ENCODE measurements around the gene PTPRT. TPM values are rescaled to one million over a fixed set of nuclear protein-coding genes. Genes with fewer than 3 reads are reported as not detected.
"Not testable (repeated sequence)": the region's sequence is repeated elsewhere in the genome, so short reads cannot be mapped to it uniquely, and the experiment has no call there.

PTPRT gene
- total RNA-seq, 1 donor from 2014 or later, result 0.19 TPM

DNA sequence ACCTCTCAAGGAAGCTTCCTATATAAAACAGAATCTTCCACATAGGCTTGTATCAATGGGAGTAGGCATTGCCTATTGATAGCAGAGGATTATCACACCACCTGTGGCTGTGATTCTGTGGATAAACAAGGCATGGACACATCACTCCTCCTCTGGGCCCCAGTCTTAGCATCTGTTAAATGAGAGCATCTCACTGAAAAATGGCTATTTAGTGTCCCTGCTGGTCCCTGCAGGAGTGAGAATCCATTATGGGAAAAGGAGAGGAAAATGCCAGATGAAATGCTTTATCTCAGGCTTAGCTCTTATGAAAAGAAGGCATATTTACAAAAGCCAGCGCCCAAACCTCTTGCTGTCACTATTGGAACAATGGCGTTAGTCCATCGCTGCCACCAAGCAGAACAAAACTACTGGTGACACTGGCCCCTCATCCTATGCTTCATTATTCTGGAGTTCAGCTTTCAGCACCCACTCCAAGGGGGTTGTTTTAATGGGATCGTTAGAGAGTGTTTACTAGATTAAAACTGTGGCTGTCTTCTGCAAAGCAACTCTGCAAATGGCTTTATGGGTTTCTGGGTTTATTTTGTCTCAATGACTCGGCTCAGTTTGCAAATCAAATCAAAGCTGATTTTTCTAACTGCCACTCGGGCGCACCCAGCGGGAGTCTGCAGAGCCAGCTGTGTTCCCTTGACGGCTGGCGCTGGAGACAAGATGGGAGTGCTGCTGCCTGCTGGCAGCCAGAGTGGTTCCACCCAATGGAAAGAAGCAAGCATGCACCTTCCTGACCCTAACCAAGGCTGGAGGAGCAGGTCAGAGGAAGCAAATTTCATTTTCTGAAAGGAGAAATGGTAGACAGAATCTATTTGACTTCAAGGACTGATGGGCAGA lies 912.7 kb downstream of the PTPRT start:
- DNase-seq (ENCODE audit: missing footprints) (no peak), ATAC-seq (no peak)
- intact Hi-C loops (cut with DNase I), result no loop called here

DNA sequence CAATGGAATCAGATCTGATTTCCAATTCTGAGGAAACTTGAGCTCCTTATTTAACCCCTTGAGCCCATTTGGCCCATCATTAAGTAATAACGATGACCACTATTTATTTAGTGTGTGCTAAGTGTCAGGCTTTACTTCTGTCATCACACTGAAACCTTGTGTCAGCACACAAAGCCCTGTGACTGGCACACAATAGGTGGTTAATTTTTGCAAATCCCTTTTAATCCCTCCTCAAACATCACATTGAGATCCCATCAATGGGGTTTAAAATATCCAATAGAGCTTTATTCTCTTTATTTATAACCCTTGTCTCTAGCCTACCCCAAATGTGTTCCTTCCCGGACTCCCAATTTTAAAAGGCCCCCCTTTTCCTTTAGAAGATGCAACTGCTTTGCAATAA lies 914.7 kb downstream of the PTPRT start:
- intact Hi-C loops (cut with DNase I), result no loop called here
- ATAC-seq (no peak), DNase-seq (ENCODE audit: missing footprints) (no peak)

GRCh38 chr20:42272516-42272915 lies 917.2 kb downstream of the PTPRT start:
- intact Hi-C loops (cut with DNase I), result no loop called here
- no peak for DNase-seq (ENCODE audit: missing footprints)
- ATAC-seq, result no peak

DNA sequence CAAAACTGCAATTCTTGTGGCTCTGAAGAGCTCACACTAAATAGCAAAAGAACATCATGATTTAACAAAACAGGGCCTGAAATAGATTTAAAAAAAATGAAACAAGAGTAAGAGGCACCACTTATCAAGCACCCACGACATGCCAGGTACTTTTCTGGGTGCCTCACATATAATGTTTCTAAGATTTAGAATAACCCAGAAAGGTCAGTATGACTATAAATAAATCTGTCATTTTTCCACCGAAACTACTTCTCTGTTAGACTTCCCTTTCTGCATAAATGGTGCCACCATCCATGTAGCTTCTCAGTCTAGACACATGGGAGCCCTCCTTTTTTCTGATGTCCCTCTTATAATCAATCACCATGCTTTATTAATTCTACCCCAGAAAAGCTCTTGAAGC lies 919.2 kb downstream of the PTPRT start:
- ATAC-seq (no peak), DNase-seq (ENCODE audit: missing footprints) (no peak)
- intact Hi-C loops (cut with DNase I), result no loop called here

GRCh38 chr20:42267793-42268384 lies 921.8 kb downstream of the PTPRT start:
- intact Hi-C loops (cut with DNase I), result no loop called here
- no peak for ATAC-seq

GRCh38 chr20:42261766-42262270 lies 927.9 kb downstream of the PTPRT start:
- ATAC-seq (no peak), DNase-seq (ENCODE audit: missing footprints) (no peak)
- intact Hi-C loops (cut with DNase I), result no loop called here

More at GRCh38 chr20:42267793-42268384, 921.8 kb downstream of the PTPRT start:
- DNase-seq (ENCODE audit: missing footprints), result no peak

GRCh38 chr20:42260184-42260583 lies 929.5 kb downstream of the PTPRT start:
- no peak for ATAC-seq

GRCh38 chr20:42259389-42259788 lies 930.3 kb downstream of the PTPRT start:
- DNase-seq (ENCODE audit: missing footprints), result no peak
- intact Hi-C loops (cut with DNase I), result no loop called here
- ATAC-seq, result no peak

More at GRCh38 chr20:42260184-42260583, 929.5 kb downstream of the PTPRT start:
- DNase-seq (ENCODE audit: missing footprints), result no peak
- intact Hi-C loops (cut with DNase I), result no loop called here

- intact Hi-C loops (cut with DNase I), result no loop called here
- DNase-seq (ENCODE audit: missing footprints) (no peak), ATAC-seq (no peak)
These were observed 931.0 kb downstream of the PTPRT start for GRCh38 chr20:42258564-42259302.

DNA sequence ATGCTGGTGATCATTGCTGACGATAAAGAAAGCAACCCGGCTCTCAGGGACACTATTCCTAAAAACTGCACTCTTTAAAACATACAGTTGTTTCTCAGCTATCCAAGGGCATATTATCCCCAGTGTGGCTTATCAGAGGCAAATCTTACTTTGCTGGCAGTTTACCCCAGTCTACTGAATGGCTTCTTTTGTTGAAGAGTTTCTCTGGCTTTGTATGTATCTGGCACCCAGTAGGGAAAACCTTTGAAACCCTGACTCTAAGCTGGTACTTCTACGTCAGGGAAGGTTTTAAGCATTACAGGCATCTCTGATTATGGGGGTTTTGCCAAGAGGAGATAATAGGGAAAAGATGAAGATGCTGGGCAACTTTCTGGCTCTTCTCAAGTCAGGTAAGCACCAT lies 933.9 kb downstream of the PTPRT start:
- intact Hi-C loops (cut with DNase I), result no loop called here
- DNase-seq (ENCODE audit: missing footprints) (no peak), ATAC-seq (no peak)

- DNase-seq (ENCODE audit: missing footprints) (no peak), ATAC-seq (no peak)
- intact Hi-C loops (cut with DNase I), result no loop called here
These were observed 935.0 kb downstream of the PTPRT start for GRCh38 chr20:42254673-42255072.

DNA sequence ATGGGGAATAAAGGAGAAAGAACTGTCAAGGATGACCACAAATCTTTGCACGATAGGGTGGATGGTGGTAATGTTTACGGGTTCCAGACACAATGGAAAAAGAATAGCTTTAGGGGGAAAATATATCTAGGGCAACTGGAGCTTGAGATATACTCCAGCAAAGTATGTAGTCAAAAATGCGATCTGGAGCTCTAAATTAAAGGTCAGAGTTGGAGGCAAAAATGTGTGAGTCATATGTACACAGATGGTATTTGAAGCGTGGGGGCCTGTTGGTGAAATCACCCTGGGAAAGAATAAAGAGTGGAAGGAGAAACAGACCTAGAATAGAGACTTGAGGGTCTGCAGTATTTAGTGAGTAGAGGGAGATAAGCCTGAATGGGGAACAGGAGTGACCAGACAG lies 937.6 kb downstream of the PTPRT start:
- ATAC-seq (no peak), DNase-seq (ENCODE audit: missing footprints) (no peak)
- intact Hi-C loops (cut with DNase I), result no loop called here

GRCh38 chr20:42218621-42219374 lies 970.9 kb downstream of the PTPRT start:
- ATAC-seq (no peak), DNase-seq (ENCODE audit: missing footprints) (no peak)

DNA sequence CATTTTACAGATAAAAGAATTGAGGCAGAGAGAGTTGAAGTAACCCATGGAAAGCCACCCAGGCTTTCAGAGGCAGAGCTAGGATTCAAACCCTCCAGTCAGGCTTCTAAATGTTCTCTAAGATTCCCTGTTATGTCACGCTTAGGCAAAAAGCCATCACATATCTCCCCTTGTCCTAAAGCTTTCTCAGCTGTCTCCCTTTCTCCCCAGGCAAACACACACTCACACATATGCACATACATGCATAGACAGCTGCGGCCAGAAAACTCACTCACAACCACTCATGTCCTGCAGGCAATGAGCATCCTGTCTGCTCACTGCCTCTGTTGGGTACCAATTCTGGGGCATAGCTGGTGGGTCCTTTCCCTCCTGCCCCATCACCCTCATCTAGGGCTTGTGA lies 975.6 kb downstream of the PTPRT start:
- intact Hi-C loops (cut with DNase I), result no loop called here
- ATAC-seq (no peak), DNase-seq (ENCODE audit: missing footprints) (no peak)

More at GRCh38 chr20:42218621-42219374, 970.9 kb downstream of the PTPRT start:
- intact Hi-C loops (cut with DNase I), result no loop called here

DNA sequence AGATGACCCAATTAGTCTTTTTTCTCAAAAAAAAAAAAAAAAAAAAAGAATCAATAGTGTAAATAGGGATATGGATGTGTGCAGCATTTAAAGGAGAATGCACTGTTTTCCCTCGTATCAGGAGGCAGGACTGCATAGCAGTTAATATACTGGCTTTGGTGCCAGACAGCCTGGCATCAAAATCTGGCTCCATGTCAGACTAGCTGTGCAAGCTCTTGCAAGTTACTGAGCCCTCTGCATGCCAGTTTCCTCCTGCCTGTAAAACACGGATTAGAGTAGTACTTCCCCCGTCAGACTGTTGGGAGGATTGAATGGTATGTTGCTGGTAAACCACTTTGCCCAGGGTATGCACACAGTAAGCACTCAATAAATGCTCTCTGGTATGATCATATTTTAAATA lies 977.3 kb downstream of the PTPRT start:
- no peak for ATAC-seq
- intact Hi-C loops (cut with DNase I), result no loop called here

GRCh38 chr20:42206557-42206956 lies 983.1 kb downstream of the PTPRT start:
- ATAC-seq; DNase-seq (ENCODE audit: missing footprints): not testable (repeated sequence)
- intact Hi-C loops (cut with DNase I), result loop anchor here (10.0 kb wide), 1 partner anchor 328 kb away; no protein-coding TSS in a partner anchor

More for the DNA sequence above, 977.3 kb downstream of the PTPRT start:
- no peak for DNase-seq (ENCODE audit: missing footprints)

GRCh38 chr20:42204109-42204660 lies 985.5 kb downstream of the PTPRT start:
- intact Hi-C loops (cut with DNase I), result loop anchor here (10.0 kb wide), 1 partner anchor 331 kb away; no protein-coding TSS in a partner anchor
- DNase-seq (ENCODE audit: missing footprints), result no peak
- ATAC-seq, result no peak

DNA sequence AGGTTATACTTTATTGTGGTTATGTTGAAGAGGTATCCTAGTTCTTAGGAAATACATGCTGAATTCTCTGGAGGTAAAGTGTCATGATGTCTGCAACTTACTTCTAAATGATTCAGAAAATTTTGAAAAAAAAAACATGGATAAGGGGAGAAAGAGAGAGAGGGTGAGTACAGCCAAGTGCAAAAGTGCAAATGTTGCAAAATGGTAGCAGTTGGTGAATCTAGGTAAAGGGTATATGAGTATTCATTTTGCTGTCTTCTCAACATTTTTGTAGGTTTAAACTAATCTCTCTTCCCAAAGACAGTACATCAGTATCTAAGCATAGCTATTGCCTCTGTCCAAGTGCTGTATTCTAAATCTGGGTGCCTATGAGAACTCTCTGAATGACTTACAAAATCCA lies 992.1 kb downstream of the PTPRT start:
- intact Hi-C loops (cut with DNase I), result no loop called here
- ATAC-seq (no peak), DNase-seq (ENCODE audit: missing footprints) (no peak)

Data from Right ventricle myocardium inferior (tissue), 1 donor.